Lower lobe of right lung (tissue), 2 donors: ENCODE measurements around the gene FRYL. TPM values are rescaled to one million over a fixed set of nuclear protein-coding genes. Genes with fewer than 3 reads are reported as not detected.

ENCODE experiments used
- ATAC-seq, 2 donors: fragments of 200-7000 bp; cut with Tn5 transposase; one replicate each; pipeline ENCODE4 v1.9.1; 2020 to 2022; ENCODE audit warnings: mild to moderate bottlenecking in 2 of 2, moderate library complexity in 2 of 2
- DNase-seq: peaks from one replicate; pipeline ENCODE4 v3.0.0-alpha.2; 2020
- H3K27ac ChIP-seq: fragments of 200-600 bp; one replicate; pipeline ENCODE4 v1.8.0; 2022
- H3K27me3 ChIP-seq: fragments of 200-600 bp; one replicate; pipeline ENCODE4 v1.8.0; 2022; ENCODE audit warnings: low read depth
- H3K36me3 ChIP-seq: fragments of 200-600 bp; one replicate; pipeline ENCODE4 v1.8.0; 2022; ENCODE audit warnings: mild to moderate bottlenecking
- H3K4me1 ChIP-seq: fragments of 200-600 bp; one replicate; pipeline ENCODE4 v1.8.0; 2022
- H3K4me3 ChIP-seq: fragments of 200-600 bp; one replicate; pipeline ENCODE4 v1.8.0; 2022; ENCODE audit warnings: mild to moderate bottlenecking
- H3K9me3 ChIP-seq: fragments of 200-600 bp; one replicate; pipeline ENCODE4 v1.8.0; 2022
- CTCF ChIP-seq: fragments of 200-600 bp; IDR thresholded peaks from one replicate; pipeline ENCODE4 v1.8.0; 2022; ENCODE audit warnings: antibody characterized with exemption, mild to moderate bottlenecking
- intact Hi-C: fragments of 100-400 bp; cut with DNase I; formaldehyde crosslinking; loops from one replicate; pipeline ENCODE4 v1.11.0; 2022
- total RNA-seq: library from RNA; stranded (reverse); fragmentation: NEBNext Ultra II Directional; extraction: Animal tissue kit (Norgen Biotek cat#: 25700); gene quantifications from one replicate; pipeline ENCODE4 v1.2.1, GENCODE V29; 2021
- donor health status: DM: no; HTN: yes; CAD: no; lungs with severe emphysema.

The FRYL gene
- total RNA-seq, 1 donor from 2014 or later, result 85.0 TPM

GRCh38 chr4:48780865-48781214, 761 bp upstream of the FRYL start:
- TF ChIP-seq CTCF, result no peak
- intact Hi-C loops, result no loop called here
- Histone ChIP-seq H3K9me3 (no peaks in the 10 kb centered on the region), H3K36me3 (no peaks in the 10 kb centered on the region), H3K4me3 (peak overlapping the region; percentile 94), H3K4me1 (peaks cover 28% of the 10 kb centered on the region), H3K27ac (peak overlapping the region; percentile 84), H3K27me3 (no peaks in the 10 kb centered on the region)
- DNase-seq, result no peak
- no peak for ATAC-seq

- H3K27ac ChIP-seq, result peak overlapping the region; percentile 97
- ATAC-seq (peak; percentile 79 to 82), DNase-seq (peak; percentile 82)
- no peaks in the 10 kb centered on the region for H3K27me3 ChIP-seq
- peak overlapping the region; percentile 94 for H3K4me3 ChIP-seq
- peak; percentile 22 for TF ChIP-seq CTCF
- intact Hi-C loops, result no loop called here
- no peaks in the 10 kb centered on the region for H3K9me3 ChIP-seq
- peaks cover 43% of the 10 kb centered on the region for H3K4me1 ChIP-seq
- H3K36me3 ChIP-seq, result no peaks in the 10 kb centered on the region
These were observed 733 bp downstream of the FRYL start for GRCh38 chr4:48779095-48779997.

GRCh38 chr4:48778431-48779094, 1.5 kb downstream of the FRYL start:
- H3K27ac ChIP-seq, result peak overlapping the region; percentile 97
- no peaks in the 10 kb centered on the region for H3K27me3 ChIP-seq
- H3K4me3 ChIP-seq, result peak overlapping the region; percentile 94
- TF ChIP-seq CTCF, result no peak
- peaks cover 51% of the 10 kb centered on the region for H3K4me1 ChIP-seq
- no peak for ATAC-seq
- no peaks in the 10 kb centered on the region for H3K36me3 ChIP-seq
- no peak for DNase-seq
- intact Hi-C loops, result no loop called here
- no peaks in the 10 kb centered on the region for H3K9me3 ChIP-seq

DNA sequence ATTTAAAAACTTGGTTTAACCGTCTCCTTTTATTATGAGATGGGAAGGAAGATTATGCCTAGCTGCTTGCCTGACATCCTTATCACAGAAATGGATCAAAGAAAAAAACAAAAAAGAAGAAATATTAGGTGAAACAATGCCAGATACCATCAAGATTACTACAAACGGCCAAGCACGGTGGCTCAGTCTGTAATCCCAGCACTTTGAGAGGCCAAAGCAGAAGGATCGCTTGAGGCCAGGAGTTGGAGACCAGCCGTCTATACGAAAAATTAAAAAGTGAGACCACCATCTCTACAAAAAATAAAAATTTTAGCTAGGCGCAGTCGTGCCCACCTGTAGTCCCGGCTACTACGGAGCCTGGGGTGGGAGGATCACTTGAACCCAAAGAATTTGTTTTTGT, 2.3 kb downstream of the FRYL start:
- TF ChIP-seq CTCF, result no peak
- no peak for ATAC-seq
- H3K36me3 ChIP-seq, result no peaks in the 10 kb centered on the region
- intact Hi-C loops, result no loop called here
- no peak for DNase-seq
- H3K27ac ChIP-seq, result peak overlapping the region; percentile 97
- peak overlapping the region; percentile 94 for H3K4me3 ChIP-seq
- no peaks in the 10 kb centered on the region for H3K9me3 ChIP-seq
- peaks cover 59% of the 10 kb centered on the region for H3K4me1 ChIP-seq
- no peaks in the 10 kb centered on the region for H3K27me3 ChIP-seq

GRCh38 chr4:48774760-48775710, 5.0 kb downstream of the FRYL start:
- no peaks in the 10 kb centered on the region for H3K9me3 ChIP-seq
- no peak overlapping the region for H3K27ac ChIP-seq
- ATAC-seq, result no peak
- no peak for TF ChIP-seq CTCF
- H3K4me1 ChIP-seq, result peaks cover 72% of the 10 kb centered on the region
- intact Hi-C loops, result no loop called here
- no peak overlapping the region for H3K4me3 ChIP-seq
- no peaks in the 10 kb centered on the region for H3K36me3 ChIP-seq
- H3K27me3 ChIP-seq, result no peaks in the 10 kb centered on the region
- DNase-seq, result no peak
